HUDEP-2 (cell line): ENCODE results near the gene U2AF1L4.
A peak's percentile ranks its signal among the peaks of the same experiment; 100 is the strongest.

Experiments used
- DNase-seq, 76 experiments: peaks; one replicate each; lab custom pipeline; 2025; ENCODE audit not compliant: unreplicated experiment in 76 of 76; lab: John Stamatoyannopoulos, UW

Gene U2AF1L4

DNA sequence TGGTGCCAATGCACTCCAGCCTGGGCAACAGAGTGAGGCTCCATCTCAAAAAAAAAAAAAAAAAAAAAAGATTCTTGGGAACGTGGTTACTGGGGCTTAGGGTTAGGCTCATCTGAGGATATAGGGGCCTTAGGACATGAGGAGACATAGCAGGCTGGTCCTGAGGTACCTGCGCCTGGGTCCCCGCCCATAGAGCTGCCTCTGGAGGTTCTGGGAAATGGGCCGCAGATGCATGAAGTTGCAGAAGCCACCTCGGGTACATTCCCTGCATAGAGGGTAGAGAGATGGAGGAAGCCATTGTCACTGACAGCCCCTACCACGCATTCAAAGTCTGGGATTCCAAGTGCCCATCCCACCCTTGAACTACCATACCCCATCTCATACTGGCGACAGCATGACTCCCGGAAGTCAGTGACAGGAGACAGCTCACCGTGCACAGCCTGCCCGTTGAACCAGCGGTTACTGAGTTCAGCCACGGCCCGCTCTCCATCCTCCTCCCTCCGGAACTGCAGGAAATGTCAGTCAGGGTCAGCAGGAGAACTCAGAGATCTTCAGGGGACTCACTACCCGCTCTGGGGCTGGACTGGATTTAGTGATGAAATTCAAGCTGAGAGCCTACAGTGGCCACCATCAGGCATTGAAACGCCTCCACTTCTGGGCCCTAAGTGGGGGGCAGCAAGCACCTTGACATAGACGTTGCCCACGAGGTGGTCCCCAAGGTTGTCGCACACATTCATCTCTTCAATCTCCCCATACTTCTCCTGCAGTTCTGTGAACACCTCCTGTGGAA lies 1.4 kb downstream of the U2AF1L4 start:
- no peak for DNase-seq

DNA sequence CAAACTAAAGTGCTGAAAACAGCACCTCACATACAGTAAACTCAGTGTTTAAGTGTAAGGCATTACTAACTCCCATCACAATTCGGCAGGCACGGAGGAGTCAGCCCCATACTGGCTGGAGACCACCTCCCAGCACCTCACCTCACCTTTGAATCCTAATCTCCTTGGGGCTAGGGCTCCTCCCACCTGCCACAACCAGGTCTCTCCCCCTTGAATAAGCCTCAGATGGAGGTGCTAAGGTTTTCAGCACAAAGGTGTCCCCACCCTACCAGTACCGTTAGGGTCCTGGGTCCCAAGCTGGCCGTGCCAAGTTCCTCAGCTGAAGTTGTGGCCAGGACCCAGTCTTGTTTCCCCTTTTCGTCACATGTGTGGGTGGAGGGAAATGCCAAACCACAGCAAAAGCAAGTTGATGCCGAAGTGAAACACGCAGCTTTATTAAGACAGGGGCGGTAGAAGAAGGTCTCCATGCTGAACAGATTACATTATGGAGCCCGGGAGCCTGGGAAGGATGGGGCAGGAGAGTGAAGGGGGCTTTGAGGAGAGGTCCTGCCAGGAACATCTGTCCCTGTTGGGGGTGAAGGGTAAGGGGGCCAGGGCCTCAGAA lies 3.0 kb downstream of the U2AF1L4 start, which contains the start of gene IGFLR1:
IGFLR1 (minus strand) TSS at position 332 of the 604 bp plus-strand sequence. CDS start 1,272 bp downstream, outside the sequence.
- peak in 4 of 76 experiments; percentile 7 to 19 (median 14) for DNase-seq

DNA sequence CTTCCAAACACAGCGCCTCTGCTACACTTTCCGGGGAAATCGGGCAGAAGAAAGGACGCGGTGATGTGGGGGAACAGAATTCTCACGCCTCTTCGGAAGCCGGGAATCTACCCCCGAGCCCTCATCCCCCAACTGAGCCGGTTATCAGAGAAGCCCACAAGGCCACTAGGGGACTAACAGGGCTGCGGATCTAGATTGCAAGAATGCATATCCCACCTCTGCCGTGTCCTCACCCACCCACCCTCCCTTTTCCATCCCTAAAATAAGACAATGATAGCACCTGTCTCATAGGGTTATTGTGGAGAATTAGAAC lies 4.1 kb downstream of the U2AF1L4 start:
- DNase-seq = peak in 8 of 76 experiments; percentile 48 to 78 (median 68)

DNA sequence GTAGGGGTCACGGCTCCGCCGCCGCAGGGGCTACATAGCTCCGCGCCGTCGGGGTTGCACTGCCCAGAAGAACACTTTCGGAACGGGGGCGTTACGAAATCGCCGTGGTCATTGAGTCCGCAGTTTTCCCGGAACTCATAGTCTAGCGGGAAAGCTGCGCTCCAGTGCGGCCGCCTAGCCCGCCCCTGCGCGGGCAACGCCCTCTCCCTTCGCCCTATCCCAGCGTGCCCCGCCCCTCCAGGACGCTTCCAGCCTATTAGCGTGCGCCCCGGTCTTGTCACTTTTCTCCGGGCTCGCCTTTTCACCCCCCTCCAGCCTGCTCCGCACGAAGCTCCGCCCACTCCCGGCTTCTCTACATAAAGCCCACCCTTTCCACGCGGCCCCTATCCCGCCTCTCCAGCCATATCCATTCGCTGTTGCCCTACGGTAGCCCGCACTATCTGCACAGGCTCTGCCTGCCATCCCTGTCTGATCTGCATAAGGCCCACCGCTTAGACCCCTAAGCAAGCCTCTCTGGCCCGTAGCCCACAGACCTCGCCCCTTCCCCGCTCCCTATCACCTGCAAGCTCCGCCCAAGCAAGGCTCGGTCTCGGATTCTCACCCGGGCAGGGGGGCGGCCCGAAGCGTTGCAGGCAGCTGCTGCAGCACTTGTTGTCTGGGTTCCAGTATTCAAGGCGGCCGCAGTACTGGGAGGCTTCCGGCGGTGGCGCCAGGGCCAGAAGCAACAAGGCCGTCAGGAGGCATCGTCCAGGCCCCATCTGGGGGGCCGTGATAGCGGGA lies 4.6 kb downstream of the U2AF1L4 start:
- DNase-seq = peak; percentile 83 to 100 (median 98)

DNA sequence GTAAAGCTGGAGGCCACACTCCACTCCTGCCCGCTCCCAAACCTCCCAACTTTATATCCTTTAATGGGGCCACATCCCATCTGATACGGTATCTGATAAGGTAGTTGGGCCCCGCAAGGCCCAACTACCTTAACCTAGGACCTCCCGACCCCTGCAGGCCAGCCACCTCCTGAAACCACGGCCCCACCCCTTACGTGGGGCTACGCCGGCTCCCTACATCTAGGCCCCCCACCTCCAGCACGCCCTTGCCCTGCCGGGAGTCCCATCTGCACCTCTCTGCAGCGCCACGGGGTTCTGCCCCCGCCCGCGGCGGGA lies 5.2 kb downstream of the U2AF1L4 start:
- DNase-seq = peak in 10 of 76 experiments; percentile 41 to 81 (median 60)

DNA sequence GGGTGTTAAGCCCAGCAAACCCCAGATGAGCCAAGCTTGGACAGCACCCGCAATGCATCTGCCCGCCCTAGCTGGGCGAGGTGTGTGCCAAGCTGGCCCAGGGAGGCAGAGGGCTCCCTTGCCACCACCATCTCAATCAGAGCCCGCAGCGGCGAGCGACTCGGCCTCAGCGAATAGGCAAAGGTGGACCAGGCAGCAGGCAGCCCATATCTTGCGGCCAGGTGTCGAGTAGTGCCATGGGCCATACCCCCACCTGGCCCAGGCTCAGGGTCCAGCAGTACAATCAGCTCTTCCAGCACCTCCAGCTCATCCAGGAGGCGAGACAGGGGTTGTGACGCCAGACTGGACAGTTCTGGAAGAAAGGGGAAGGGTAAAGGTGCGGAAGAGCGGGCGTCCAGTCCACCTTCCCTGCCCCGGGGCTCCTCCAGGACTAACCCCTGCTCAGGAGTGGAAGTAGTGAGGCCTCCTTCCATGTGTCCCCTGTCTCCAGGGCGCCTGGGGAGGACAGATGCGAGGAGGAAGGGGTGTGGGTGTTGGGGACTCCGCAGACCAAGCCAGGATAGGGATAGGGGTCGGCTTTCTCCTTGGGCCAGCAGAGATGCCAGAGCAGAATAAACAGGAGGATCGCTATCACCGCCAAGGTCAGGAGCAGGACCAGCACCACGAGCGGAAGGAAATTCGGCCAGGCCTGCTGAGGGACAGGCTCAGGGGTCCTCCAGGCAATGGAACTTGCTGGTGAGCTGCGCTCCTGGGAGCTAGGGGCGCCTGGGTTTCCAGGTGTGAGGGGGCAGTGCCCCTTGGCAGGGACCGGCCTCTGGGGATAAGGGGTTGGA lies 5.7 kb downstream of the U2AF1L4 start:
- peak in 1 of 76 experiments; percentile 14 for DNase-seq

DNA sequence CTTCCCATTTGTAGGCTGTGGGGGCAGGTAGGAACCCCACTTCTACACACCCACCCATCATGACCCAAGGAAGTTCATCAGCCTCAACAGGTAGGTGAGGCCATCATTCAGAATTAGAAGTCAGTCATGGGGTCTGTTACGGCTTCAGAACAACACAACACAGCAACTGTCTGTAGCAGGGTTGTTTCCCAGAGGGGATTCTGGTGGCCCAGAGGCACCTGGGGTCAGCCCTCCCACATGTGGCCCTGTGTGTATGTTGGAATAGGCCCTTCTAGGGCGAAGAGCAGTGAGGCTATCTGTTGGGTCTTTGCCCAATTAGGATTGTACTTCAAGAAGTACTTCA lies 6.4 kb downstream of the U2AF1L4 start:
- DNase-seq = no peak

DNA sequence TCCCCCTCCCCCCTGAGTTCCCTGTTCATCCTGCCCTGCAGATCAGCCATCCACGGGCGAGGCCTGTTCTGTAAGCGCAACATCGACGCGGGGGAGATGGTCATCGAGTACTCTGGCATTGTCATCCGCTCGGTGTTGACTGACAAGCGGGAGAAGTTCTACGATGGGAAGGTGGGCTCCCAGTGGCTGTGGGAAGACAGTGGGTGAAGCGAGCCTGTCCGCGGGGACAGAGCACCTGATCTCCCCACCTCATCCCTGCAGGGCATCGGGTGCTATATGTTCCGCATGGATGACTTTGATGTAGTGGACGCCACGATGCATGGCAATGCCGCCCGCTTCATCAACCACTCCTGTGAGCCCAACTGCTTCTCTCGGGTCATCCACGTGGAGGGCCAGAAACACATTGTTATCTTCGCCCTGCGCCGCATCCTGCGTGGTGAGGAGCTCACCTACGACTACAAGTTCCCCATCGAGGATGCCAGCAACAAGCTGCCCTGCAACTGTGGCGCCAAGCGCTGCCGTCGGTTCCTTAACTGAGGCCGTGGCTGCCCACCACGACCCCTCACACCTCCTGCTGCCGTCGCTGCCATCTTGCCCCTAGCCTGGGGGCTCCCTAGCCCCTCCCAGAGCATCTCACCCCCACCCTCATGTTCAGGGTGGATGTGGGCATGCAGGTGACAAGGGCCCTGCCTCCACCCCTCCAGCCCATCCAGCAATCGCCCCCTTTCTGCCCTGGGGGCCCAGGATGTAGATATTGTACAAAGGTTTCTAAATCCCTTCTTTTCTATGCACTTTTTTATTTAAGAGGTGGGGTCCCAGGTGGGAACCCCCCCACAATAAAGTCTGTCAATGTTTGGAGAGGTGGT lies 7.0 kb downstream of the U2AF1L4 start:
- DNase-seq = no peak

DNA sequence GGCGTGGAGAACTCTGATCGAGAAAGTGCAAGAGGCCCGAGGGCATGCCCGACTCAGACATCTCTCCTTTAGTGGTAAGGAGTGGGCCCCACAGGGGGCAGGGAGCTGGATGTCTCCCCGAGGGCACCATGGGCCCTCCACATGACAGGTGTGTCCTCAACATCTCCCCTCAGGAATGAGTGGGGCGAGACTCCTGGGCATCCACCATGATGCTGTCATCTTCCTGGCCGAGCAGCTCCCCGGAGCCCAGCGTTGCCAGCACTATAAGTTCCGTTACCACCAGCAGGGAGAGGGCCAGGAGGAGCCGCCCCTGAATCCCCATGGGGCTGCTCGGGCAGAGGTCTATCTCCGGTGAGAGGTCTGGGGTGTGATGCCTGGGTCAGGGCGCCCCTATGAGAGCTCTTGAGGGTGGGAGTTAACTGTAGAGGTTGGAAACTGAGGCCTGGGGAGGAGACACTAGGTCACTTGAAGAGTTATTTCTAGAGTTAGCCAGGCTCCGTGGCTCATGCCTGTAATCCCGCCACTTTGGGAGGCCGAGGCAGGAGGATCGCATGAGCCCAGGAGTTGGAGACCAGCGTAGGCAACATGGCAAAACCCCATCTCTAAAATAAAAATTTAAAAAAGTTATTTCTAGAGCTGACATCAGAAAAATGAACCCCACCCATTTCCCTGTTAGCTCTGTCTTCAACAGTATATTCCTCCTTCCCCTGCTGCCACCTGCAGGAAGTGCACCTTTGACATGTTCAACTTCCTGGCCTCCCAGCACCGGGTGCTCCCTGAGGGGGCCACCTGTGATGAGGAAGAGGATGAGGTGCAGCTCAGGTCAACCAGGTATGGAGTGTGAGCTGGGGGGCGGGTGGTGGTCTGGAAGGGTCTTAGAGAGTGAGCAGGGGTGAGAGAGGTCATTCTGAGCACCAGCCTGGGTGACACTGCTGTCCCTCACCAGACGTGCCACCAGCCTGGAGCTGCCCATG lies 8.0 kb downstream of the U2AF1L4 start:
- peak in 4 of 76 experiments; percentile 9 to 27 (median 15) for DNase-seq

DNA sequence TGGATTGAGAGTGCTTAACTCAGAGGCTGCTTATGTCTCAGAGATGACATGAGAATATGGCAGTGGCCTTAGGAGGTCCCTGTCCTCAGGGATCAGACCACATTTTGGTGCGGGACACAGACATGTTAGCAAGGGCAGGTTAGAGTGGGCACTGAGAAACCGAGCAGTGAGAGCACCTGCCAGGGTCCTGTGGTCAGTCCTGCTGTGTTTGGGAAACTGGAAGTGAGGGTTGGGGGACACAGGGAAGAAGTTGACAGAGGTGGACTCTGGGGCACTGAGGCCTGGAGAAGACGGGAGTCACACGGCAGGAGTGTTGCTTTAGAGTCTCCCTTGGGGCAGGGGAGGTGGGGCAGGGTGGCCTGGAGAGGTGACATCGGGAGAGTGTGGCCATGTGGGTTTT lies 10.3 kb downstream of the U2AF1L4 start:
- DNase-seq = no peak

DNA sequence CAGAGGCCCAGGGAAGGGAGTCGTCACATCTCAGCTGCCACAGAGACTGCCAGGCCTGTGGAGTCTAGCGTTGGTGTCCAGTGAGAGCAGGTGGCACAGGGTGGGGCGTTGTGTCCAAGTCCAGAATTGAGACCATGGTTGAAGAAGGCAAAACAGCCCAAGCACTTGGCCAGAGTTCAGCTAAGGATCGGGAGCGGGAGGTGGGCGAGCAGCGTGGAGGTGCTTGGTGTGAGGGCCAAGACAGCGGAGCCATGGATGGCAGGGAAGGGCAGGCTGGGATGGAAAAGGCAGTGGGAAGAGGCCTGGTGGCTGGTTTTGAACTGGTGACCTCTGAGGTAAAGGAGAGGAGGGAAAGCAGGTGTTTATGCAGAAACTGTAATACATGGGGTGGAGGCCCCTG lies 10.9 kb downstream of the U2AF1L4 start:
- no peak for DNase-seq

DNA sequence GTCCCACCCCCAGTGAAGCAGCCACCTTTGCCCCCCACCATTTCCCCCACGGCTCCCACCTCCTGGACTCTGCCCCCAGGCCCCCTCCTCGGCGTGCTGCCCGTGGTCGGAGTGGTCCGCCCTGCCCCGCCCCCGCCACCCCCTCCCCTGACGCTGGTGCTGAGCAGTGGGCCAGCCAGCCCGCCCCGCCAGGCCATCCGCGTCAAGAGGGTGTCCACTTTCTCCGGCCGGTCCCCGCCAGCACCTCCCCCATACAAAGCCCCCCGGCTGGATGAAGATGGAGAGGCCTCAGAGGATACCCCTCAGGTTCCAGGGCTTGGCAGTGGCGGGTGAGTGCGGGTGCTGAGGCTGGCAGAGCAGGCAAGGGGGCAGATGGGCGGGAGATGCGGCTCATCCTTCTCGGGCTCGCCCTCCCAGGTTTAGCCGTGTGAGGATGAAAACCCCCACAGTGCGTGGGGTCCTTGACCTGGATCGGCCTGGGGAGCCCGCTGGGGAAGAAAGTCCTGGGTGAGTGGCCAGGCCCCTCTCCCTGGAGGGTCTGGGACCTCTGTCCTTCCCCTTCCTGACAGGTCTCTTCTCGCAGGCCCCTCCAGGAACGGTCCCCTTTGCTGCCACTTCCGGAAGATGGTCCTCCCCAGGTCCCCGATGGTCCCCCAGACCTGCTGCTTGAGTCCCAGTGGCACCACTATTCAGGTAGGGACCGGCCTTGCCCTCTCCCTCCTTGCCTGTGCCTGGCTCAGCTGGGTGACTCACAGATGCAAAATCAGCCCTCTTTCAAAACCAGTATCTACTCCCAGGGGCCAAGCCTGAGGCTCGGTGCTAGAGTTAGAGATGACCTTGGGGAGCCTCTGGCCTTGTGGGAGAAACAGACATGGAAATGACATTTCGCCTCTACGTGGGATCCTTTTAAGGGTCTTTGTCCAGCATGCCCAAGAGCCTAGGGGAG lies 11.8 kb downstream of the U2AF1L4 start:
- DNase-seq = no peak

DNA sequence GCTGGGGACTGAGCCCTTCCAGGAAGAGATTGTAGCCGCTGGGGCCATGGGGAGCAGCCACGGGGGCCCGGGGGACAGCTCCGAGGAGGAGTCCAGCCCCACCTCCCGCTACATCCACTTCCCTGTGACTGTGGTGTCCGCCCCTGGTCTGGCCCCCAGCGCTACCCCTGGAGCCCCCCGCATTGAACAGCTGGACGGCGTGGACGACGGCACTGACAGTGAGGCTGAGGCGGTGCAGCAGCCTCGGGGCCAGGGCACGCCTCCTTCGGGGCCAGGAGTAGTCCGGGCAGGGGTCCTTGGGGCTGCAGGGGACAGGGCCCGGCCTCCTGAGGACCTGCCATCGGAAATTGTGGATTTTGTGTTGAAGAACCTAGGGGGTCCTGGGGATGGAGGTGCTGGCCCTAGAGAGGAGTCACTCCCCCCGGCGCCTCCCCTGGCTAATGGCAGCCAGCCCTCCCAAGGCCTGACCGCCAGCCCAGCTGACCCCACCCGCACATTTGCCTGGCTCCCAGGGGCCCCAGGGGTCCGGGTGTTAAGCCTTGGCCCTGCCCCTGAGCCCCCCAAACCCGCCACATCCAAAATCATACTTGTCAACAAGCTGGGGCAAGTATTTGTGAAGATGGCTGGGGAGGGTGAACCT lies 12.6 kb downstream of the U2AF1L4 start:
- no peak for DNase-seq

DNA sequence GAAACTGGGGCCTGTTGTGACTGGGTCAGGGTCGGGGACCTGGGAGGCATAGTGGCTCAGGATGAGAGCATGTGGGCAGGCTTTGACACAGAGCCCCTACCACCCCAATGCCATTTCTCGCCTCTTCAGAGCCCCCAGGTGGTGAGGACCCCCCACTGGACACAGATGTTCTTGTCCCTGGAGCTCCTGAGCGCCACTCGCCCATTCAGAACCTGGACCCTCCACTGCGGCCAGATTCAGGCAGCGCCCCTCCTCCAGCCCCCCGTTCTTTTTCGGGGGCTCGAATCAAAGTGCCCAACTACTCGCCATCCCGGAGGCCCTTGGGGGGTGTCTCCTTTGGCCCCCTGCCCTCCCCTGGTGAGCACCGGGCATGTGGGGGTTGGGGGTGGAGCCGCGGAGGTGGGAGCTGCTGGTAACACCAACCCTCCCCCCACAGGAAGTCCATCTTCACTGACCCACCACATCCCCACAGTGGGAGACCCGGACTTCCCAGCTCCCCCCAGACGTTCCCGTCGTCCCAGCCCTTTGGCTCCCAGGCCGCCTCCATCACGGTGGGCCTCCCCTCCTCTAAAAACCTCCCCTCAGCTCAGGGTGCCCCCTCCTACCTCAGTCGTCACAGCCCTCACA lies 13.3 kb downstream of the U2AF1L4 start:
- DNase-seq = no peak

DNA sequence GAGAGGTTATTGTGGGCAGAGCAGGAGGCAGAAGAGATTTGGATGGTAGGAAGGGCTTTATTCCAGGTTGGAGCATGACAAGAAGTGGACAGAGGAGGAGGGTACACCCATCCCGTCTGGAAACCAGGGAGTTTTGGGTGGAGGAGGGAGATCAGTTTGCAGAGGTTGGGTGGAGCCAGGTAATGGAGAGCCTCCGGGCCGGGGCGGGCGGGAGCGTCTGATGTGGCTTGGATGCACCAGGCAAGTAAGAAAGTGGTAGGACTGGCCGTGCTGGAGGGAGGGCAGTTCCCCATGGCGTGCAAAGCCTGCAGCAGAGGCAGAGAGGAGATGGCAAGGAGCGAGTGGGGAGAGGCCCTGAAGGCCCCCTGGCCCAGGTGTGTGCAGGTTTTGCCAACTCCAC lies 13.9 kb downstream of the U2AF1L4 start:
- no peak for DNase-seq

DNA sequence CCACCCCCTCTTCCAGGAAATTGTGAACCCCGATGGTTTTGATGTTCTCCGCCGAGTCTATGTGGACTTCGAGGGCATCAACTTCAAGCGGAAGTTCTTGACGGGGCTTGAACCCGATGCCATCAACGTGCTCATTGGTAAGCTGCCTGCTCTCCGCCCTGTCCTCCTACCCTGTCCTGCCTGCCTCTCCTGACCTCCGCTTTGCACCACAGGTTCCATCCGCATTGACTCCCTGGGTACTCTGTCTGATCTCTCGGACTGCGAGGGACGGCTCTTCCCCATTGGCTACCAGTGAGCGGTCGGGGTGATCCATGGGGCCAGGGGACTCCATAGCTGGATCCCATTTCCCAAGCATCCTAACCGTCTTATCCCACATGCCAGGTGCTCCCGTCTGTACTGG lies 14.9 kb downstream of the U2AF1L4 start:
- DNase-seq = no peak

DNA sequence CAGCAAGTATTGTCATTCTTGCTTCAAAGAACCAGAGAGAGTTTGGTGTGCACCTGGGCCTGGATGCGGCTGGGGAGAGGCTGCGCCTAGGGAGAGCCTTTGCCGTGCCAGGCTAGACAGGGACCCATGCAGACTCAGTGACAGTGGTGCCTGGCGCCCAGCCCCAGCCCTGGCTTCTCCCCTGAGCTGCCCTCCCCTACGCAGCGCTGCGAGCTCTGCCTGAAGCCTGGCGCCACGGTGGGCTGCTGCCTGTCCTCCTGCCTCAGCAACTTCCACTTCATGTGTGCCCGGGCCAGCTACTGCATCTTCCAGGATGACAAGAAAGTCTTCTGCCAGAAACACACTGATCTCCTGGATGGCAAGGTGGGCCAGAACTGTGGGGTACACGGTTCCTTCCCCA lies 15.5 kb downstream of the U2AF1L4 start:
- DNase-seq = no peak
